Activated T-cell treated with anti-CD3 and anti-CD28 coated beads, Interleukin-2, amount 50 U/mL, for 24 hours (primary cell): ENCODE results near the gene SLC16A13.
"Not testable (repeated sequence)": the region's sequence is repeated elsewhere in the genome, so short reads cannot be mapped to it uniquely, and the experiment has no call there.

Experiments used
- DNase-seq: peaks from one replicate; pipeline ENCODE4 v3.0.0-alpha.2; 2020
- H3K27ac Mint-ChIP-seq: 2 replicates; pipeline ENCODE4 v1.8.0; 2020; ENCODE audit warnings: mild to moderate bottlenecking, mixed read lengths
- H3K27me3 Mint-ChIP-seq: 2 replicates; pipeline ENCODE4 v1.8.0; 2020; ENCODE audit warnings: mixed read lengths
- H3K36me3 Mint-ChIP-seq: 2 replicates; pipeline ENCODE4 v1.8.0; 2020; ENCODE audit warnings: low read depth, mixed read lengths
- H3K4me1 Mint-ChIP-seq: 2 replicates; pipeline ENCODE4 v1.8.0; 2020; ENCODE audit warnings: low read depth, mixed read lengths
- H3K4me3 Mint-ChIP-seq: 2 replicates; pipeline ENCODE4 v1.8.0; 2020; ENCODE audit warnings: mild to moderate bottlenecking, moderate library complexity, mixed read lengths
- H3K9me3 Mint-ChIP-seq: 2 replicates; pipeline ENCODE4 v1.8.0; 2020; ENCODE audit warnings: mixed read lengths

Gene SLC16A13

DNA sequence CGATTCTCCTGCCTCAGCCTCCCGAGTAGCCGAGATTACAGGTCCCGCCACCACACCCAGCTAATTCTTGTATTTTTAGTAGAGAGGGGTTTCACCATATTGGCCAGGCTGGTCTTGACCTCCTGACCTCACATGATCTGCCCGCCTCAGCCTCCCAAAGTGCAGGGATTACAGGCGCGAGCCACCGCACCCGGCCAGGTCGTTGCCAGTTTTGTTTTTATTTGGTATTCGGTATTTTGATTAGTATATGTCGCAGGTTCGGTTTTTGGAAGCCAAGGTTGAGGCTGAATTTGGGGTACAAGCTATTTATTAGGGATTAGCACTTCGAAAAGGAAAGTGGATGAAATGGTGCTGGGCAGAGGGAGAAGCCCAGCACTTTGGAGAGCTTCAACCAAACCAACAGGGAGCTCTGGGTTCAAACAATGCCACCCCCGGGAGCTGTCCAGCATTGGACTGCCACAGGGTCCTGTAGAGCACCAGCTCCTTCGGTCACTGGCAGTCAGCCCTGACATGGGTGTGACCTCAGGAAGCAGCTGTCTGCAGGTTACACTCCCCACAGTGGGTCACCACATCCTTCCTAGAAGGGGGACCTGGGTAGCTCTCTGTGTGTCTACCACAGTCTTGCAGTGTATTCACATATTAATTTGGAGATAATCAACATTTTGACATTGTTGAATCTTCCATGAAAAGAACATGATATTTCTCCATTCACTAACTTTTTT, 45.7 kb downstream of the SLC16A13 start:
- H3K27me3 Mint-ChIP-seq: peaks cover 6% of the 10 kb centered on the region
- DNase-seq: peak; percentile 37
- no peak overlapping the region for H3K27ac Mint-ChIP-seq
- peaks cover 33% of the 10 kb centered on the region for H3K4me1 Mint-ChIP-seq
- H3K9me3 Mint-ChIP-seq: no peaks in the 10 kb centered on the region
- H3K36me3 Mint-ChIP-seq: no peaks in the 10 kb centered on the region
- no peak overlapping the region for H3K4me3 Mint-ChIP-seq

DNA sequence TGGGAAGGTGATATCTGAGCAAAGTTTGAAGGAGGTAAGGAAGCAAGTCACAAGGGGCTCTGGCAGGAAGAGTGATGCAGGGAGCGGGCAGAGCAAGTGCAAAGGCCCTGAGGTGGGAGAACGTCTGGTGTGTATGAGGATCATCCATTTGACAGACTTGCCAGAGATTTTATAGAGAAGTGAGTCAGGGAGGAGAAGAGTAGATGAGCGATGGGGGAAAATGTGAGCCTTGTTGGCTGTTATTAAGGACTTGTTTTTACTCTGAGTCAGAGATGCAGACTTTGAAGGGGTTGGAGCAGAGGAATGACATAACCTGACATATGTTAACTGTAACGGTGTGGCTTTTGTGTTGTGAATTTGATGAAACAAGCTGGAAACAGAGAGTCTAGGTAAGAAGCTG, 47.8 kb downstream of the SLC16A13 start:
- no peak for DNase-seq
- no peaks in the 10 kb centered on the region for H3K36me3 Mint-ChIP-seq
- no peak overlapping the region for H3K4me3 Mint-ChIP-seq
- H3K27ac Mint-ChIP-seq: no peak overlapping the region
- H3K9me3 Mint-ChIP-seq: no peaks in the 10 kb centered on the region
- H3K4me1 Mint-ChIP-seq: peaks cover 33% of the 10 kb centered on the region
- H3K27me3 Mint-ChIP-seq: peaks cover 7% of the 10 kb centered on the region

DNA sequence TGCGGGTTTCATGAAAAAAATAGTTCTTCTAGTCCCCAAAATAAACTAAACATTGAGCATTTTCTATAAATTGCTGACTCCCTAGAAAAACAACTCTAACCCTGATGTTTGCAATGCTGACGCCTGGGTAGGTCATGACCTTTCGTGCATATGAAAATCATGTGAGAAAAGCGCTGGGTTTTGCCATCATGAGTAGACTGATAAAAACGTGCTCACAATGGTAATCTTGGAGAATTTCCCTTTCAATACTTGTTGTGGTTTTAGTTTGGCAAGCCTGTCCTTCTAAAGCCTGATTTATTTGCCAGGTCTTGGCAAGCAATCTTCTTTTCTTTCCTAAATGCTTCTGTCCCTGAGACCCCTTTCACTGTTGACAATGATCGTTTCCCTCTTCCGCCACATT, 48.3 kb downstream of the SLC16A13 start:
- no peak overlapping the region for H3K27ac Mint-ChIP-seq
- no peak overlapping the region for H3K4me3 Mint-ChIP-seq
- H3K4me1 Mint-ChIP-seq: peaks cover 33% of the 10 kb centered on the region
- peaks cover 11% of the 10 kb centered on the region for H3K27me3 Mint-ChIP-seq
- DNase-seq: no peak
- no peaks in the 10 kb centered on the region for H3K9me3 Mint-ChIP-seq
- H3K36me3 Mint-ChIP-seq: no peaks in the 10 kb centered on the region

DNA sequence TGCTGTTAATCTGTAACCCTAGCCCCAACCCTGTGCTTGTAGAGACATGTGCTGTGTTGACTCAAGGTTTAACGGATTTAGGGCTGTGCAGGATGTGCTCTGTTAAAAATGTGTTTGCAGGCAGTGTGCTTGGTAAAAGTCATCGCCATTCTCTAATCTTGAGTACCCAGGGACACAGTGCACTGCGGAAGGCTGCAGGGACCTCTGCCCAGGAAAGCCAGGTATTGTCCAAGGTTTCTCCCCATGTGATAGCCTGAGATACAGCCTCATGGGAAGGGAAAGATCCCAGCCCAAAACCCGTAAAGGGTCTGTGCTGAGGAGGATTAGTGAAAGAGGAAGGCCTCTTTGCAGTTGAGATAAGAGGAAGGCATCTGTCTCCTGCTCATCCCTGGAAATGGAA, 52.6 kb downstream of the SLC16A13 start:
- not testable (repeated sequence) for H3K27ac Mint-ChIP-seq, H3K4me3 Mint-ChIP-seq, H3K36me3 Mint-ChIP-seq, DNase-seq, H3K9me3 Mint-ChIP-seq
- peaks cover 11% of the 10 kb centered on the region for H3K27me3 Mint-ChIP-seq
- H3K4me1 Mint-ChIP-seq: peaks cover 11% of the 10 kb centered on the region

DNA sequence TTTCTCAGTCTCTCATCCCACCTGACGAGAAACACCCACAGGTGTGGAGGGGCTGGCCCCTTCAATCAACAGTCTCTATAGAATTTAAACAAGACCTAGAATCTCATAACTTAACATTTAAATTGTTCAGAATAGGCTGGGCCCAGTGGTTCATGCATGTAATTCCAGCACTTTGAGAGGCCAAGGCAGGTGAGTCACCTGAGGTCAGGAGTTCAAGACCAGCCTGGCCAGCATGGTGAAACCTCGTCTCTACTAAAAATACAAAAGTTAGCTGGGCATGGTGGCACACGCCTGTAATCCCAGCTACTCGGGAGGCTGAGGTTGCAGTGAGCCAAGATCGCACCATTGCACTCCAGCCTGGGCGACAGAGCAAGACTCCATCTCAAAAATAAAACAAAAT, 53.8 kb downstream of the SLC16A13 start:
- H3K27me3 Mint-ChIP-seq: peaks cover 12% of the 10 kb centered on the region
- not testable (repeated sequence) for H3K36me3 Mint-ChIP-seq

More for the DNA sequence above, 53.8 kb downstream of the SLC16A13 start:
- DNase-seq, H3K9me3 Mint-ChIP-seq, H3K27ac Mint-ChIP-seq, H3K4me3 Mint-ChIP-seq, H3K4me1 Mint-ChIP-seq: not testable (repeated sequence)
